ENCODE results near the gene IRAK4. TPM values are rescaled to one million over a fixed set of nuclear protein-coding genes. Genes with fewer than 3 reads are reported as not detected.

The IRAK4 gene
- total and polyA plus RNA-seq, 2 experiments from 2014 or later, result 3.9 to 12.9 TPM

- peaks cover 7% of the 10 kb centered on the region; the same call in 2 of the 3 replicates for H3K4me1 Mint-ChIP-seq
- H3K36me3 ChIP-seq (ENCODE audit: insufficient read depth), result no peaks in the 10 kb centered on the region
- H3K36me3 Mint-ChIP-seq (ENCODE audit: low read depth), result no peaks in the 10 kb centered on the region; the same call in 2 of the 3 replicates
- H3K27me3 ChIP-seq (ENCODE audit: insufficient read depth), result peaks cover 34% of the 10 kb centered on the region
- no peaks in the 10 kb centered on the region for H3F3A ChIP-seq (replicated peaks; ENCODE audit: low read depth)
- no peaks in the 10 kb centered on the region for H3K79me2 ChIP-seq (replicated peaks; ENCODE audit: insufficient read depth)
- no peak overlapping the region for H3K4me3 Mint-ChIP-seq
- H3K4me3 ChIP-seq, result no peak overlapping the region
- H4K20me1 ChIP-seq (replicated peaks; ENCODE audit: insufficient read depth), result no peaks in the 10 kb centered on the region
- no peak overlapping the region for H3K27ac ChIP-seq (ENCODE audit: low read depth)
- no peaks in the 10 kb centered on the region for H3K9me2 ChIP-seq (ENCODE audit: insufficient read depth)
- no peak overlapping the region for H3K4me2 ChIP-seq
- DNase-seq (ENCODE audit: low spot score) (no peak), ATAC-seq (no peak)
- no peak overlapping the region for H2AFZ ChIP-seq
- no peaks in the 10 kb centered on the region; the same call in 1 of the 3 replicates for H3K9me3 Mint-ChIP-seq
- no peak overlapping the region for H3K27ac Mint-ChIP-seq
- TF ChIP-seq EZH2phosphoT487 (IDR thresholded peaks at IDR 0.05; ENCODE audit: unreplicated experiment), result no peak
- no peak for TF ChIP-seq REST (IDR thresholded peaks at IDR 0.05; ENCODE audit: unreplicated experiment)
- no peak for TF ChIP-seq CREB1 (CRISPR knock-in tag; IDR thresholded peaks at IDR 0.05; ENCODE audit: low read depth)
- no peak for TF ChIP-seq ZNF331 (CRISPR knock-in tag; IDR thresholded peaks at IDR 0.05; ENCODE audit: low read depth)
- no peak for TF ChIP-seq ZNF462 (CRISPR knock-in tag; IDR thresholded peaks at IDR 0.05)
- TF ChIP-seq JUNB (IDR thresholded peaks at IDR 0.05; ENCODE audit: unreplicated experiment), result no peak
- TF ChIP-seq ZNF114 (CRISPR knock-in tag; IDR thresholded peaks at IDR 0.05), result no peak
- H3K27me3 Mint-ChIP-seq (ENCODE audit: insufficient read depth, low read depth, poor library complexity), result peaks cover 17% of the 10 kb centered on the region
- H3K4me1 ChIP-seq (ENCODE audit: insufficient read depth), result peaks cover 3% of the 10 kb centered on the region; the same call in 1 of the 2 replicates
Measured at GRCh38 chr12:43832463-43833168, 73.9 kb downstream of the IRAK4 start.

All from GM23338 (cell line).